ENCODE data around the gene TTYH1.

DNA sequence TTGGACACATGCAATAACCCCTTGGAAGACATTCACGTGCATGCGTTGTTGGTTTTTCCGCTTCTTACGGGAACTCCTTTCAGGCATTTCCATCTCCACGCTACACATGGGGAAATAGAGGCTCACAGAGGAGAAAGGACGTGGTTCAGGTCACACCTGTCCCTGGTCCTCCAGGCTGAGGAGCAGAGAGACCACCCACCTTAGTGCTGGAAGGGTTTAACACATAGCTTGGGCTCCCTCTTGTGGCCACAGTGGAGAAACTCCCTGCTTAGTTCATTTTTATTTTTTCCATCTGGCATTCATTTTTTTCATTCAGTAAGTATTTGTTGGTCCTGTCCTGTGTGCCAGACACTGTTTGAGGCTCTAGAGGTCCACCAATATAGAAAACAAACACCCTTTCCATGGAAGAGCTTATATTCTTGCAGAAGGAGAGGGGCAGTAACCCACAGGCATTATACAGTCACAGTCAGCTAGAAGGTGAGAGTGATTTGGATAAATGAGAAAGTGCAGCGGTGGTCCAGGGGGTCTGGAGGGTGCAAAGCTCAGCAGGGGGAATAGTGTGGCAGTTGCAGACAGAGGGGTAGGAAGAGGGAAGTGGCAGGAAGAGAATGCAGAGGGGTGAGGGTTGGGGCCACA lies 24.2 kb upstream of the TTYH1 start:
- TF ChIP-seq CHD2 (IDR thresholded peaks at IDR 0.05; ENCODE audit: low read length, partially characterized antibody) (no peak), JUN (IDR thresholded peaks at IDR 0.05) (no peak), PBX3 (IDR thresholded peaks at IDR 0.05) (no peak), CTCF (IDR thresholded peaks at IDR 0.05) (peak; percentile 88), ESRRA (IDR thresholded peaks at IDR 0.05; ENCODE audit: borderline replicate concordance, low read length) (no peak), POLR2A (IDR thresholded peaks at IDR 0.05; ENCODE audit: low read length) (no peak), EP300 (IDR thresholded peaks at IDR 0.05) (no peak), CEBPB (IDR thresholded peaks at IDR 0.05) (no peak), KDM1A (IDR thresholded peaks at IDR 0.05; ENCODE audit: low read depth) (no peak)
- TF ChIP-seq, protein P1, sequence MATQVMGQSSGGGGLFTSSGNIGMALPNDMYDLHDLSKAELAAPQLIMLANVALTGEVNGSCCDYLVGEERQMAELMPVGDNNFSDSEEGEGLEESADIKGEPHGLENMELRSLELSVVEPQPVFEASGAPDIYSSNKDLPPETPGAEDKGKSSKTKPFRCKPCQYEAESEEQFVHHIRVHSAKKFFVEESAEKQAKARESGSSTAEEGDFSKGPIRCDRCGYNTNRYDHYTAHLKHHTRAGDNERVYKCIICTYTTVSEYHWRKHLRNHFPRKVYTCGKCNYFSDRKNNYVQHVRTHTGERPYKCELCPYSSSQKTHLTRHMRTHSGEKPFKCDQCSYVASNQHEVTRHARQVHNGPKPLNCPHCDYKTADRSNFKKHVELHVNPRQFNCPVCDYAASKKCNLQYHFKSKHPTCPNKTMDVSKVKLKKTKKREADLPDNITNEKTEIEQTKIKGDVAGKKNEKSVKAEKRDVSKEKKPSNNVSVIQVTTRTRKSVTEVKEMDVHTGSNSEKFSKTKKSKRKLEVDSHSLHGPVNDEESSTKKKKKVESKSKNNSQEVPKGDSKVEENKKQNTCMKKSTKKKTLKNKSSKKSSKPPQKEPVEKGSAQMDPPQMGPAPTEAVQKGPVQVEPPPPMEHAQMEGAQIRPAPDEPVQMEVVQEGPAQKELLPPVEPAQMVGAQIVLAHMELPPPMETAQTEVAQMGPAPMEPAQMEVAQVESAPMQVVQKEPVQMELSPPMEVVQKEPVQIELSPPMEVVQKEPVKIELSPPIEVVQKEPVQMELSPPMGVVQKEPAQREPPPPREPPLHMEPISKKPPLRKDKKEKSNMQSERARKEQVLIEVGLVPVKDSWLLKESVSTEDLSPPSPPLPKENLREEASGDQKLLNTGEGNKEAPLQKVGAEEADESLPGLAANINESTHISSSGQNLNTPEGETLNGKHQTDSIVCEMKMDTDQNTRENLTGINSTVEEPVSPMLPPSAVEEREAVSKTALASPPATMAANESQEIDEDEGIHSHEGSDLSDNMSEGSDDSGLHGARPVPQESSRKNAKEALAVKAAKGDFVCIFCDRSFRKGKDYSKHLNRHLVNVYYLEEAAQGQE (IDR thresholded peaks at IDR 0.05): no peak
- TF ChIP-seq, protein P2, sequence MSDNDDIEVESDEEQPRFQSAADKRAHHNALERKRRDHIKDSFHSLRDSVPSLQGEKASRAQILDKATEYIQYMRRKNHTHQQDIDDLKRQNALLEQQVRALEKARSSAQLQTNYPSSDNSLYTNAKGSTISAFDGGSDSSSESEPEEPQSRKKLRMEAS (IDR thresholded peaks at IDR 0.05): no peak
